Glomerular endothelial cell (primary cell): Measurements from ENCODE around the gene EFNB3. TPM values are rescaled to one million over a fixed set of nuclear protein-coding genes. Genes with fewer than 3 reads are reported as not detected.

Experiments used
- DNase-seq: peaks from one replicate; pipeline ENCODE4 v3.0.0-alpha.2; 2011; ENCODE audit warnings: low read depth, low spot score; ENCODE audit errors: extremely low read depth
- total RNA-seq: library from RNA; depleted of rRNA; stranded (reverse); fragments of >200 nt; gene quantifications from 2 replicates; pipeline ENCODE4 v1.2.3, GENCODE V29; 2015

The EFNB3 gene
- total RNA-seq, 1 donor from 2014 or later, result 2.1 TPM

DNA sequence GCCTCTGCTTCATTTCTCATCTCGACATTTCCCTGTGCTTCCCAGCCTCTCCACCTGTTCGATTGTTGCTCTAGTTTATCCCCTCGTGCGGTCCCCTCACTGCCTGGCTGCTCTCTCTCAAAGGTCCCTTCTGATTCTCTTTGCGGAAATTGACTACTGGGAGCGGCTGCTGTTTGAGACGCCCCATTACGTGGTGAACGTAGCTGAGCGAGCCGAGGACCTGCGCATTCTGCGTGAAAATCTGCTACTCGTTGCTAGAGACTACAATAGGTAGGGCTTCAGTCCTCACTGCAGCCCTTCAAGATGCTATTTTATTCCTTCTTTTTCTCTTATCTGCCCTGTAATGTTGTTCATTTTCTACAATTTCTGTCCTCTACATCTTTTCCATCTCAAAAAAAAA is 52.0 kb downstream of the EFNB3 start:
- DNase-seq, result no peak

Other genes starting within 250 kb of the EFNB3 start
- 41.8 and 43.9 TPM in 2 replicates for gene ZBTB4, start 225.6 kb upstream of the EFNB3 start, total RNA-seq
- not detected in 2 replicates for gene SLC35G6, start 223.8 kb upstream of the EFNB3 start, total RNA-seq
- 81.5 and 124 TPM in 2 replicates for gene POLR2A, start 220.8 kb upstream of the EFNB3 start, total RNA-seq
- gene TNFSF12, start 156.1 kb upstream of the EFNB3 start, total RNA-seq, result 30.3 and 38.2 TPM in 2 replicates
- 1.5 and 6.7 TPM in 2 replicates for gene TNFSF13, start 146.5 kb upstream of the EFNB3 start, total RNA-seq
- gene SENP3, start 143.3 kb upstream of the EFNB3 start, total RNA-seq, result 60.7 and 79.5 TPM in 2 replicates
- gene CD68, start 125.6 kb upstream of the EFNB3 start, total RNA-seq, result 4.1 and 8.8 TPM in 2 replicates
- 117 and 164 TPM in 2 replicates for gene MPDU1, start 121.3 kb upstream of the EFNB3 start, total RNA-seq
- gene SOX15, start 115.1 kb upstream of the EFNB3 start, total RNA-seq, result not detected in 2 replicates
- gene FXR2, start 90.3 kb upstream of the EFNB3 start, total RNA-seq, result 32.4 and 35.4 TPM in 2 replicates
- 42.6 and 47.6 TPM in 2 replicates for gene SAT2, start 77.4 kb upstream of the EFNB3 start, total RNA-seq
- gene SHBG, start 75.1 kb upstream of the EFNB3 start, total RNA-seq, result 0.58 TPM in 1 of 2 replicates, not detected in the other
- gene ATP1B2, start 54.3 kb upstream of the EFNB3 start, total RNA-seq, result not detected in 2 replicates
- 87.9 and 94.8 TPM in 2 replicates for gene TP53, start 17.7 kb upstream of the EFNB3 start, total RNA-seq
- gene WRAP53, start 16.7 kb upstream of the EFNB3 start, total RNA-seq, result 5.5 and 9.3 TPM in 2 replicates
- not detected in 2 replicates for gene DNAH2, start 12.5 kb downstream of the EFNB3 start, total RNA-seq
- 4.9 and 16.3 TPM in 2 replicates for gene KDM6B, start 129.0 kb downstream of the EFNB3 start, total RNA-seq
- gene TMEM88, start 149.9 kb downstream of the EFNB3 start, total RNA-seq, result 24.8 and 46.8 TPM in 2 replicates
- 96.0 and 138 TPM in 2 replicates for gene NAA38, start 152.4 kb downstream of the EFNB3 start, total RNA-seq
- 2.7 and 5.8 TPM in 2 replicates for gene CYB5D1, start 152.8 kb downstream of the EFNB3 start, total RNA-seq
- gene CHD3, start 183.6 kb downstream of the EFNB3 start, total RNA-seq, result 66.5 and 142 TPM in 2 replicates
- 0.64 and 1.2 TPM in 2 replicates for gene RNF227, start 211.1 kb downstream of the EFNB3 start, total RNA-seq
- 0.12 and 2.1 TPM in 2 replicates for gene KCNAB3, start 224.7 kb downstream of the EFNB3 start, total RNA-seq
- gene TRAPPC1, start 226.7 kb downstream of the EFNB3 start, total RNA-seq, result 100 and 142 TPM in 2 replicates
- gene CNTROB, start 227.0 kb downstream of the EFNB3 start, total RNA-seq, result 16.7 and 18.7 TPM in 2 replicates